ENCODE data around the gene NRM.
"Not testable (repeated sequence)": the region's sequence is repeated elsewhere in the genome, so short reads cannot be mapped to it uniquely, and the experiment has no call there.

Gene NRM

GRCh38 chr6:30719791-30720737 is 29.3 kb upstream of the NRM start, which contains the start of gene TUBB:
Gene TUBB, plus strand, starts transcription at chr6:30720352. Its CDS starts 155 bp downstream, at chr6:30720507.
- peak; percentile 96 for DNase-seq

GRCh38 chr6:30719356-30719755 is 28.6 kb upstream of the NRM start:
- no peak for DNase-seq

- DNase-seq = not testable (repeated sequence)
Observed at GRCh38 chr6:30717845-30718720, 27.3 kb upstream of the NRM start.

GRCh38 chr6:30717129-30717844 is 26.5 kb upstream of the NRM start, which contains the start of gene MDC1:
Gene MDC1, minus strand, starts transcription at chr6:30717281. Its CDS starts 2,106 bp downstream, at chr6:30715175.
- peak; percentile 100 for DNase-seq

GRCh38 chr6:30716879-30717128 is 26.0 kb upstream of the NRM start:
- DNase-seq = no peak

GRCh38 chr6:30714263-30714662 is 23.5 kb upstream of the NRM start:
- no peak for DNase-seq

GRCh38 chr6:30712441-30712945 is 21.7 kb upstream of the NRM start:
- no peak for DNase-seq

GRCh38 chr6:30711758-30712380 is 21.1 kb upstream of the NRM start:
- DNase-seq = no peak

GRCh38 chr6:30709101-30709868 is 18.5 kb upstream of the NRM start:
- DNase-seq = no peak

- DNase-seq = no peak
Observed at GRCh38 chr6:30707281-30707850, 16.6 kb upstream of the NRM start.

- DNase-seq = no peak
Observed at GRCh38 chr6:30705620-30706019, 14.8 kb upstream of the NRM start.

- DNase-seq = no peak
Observed at GRCh38 chr6:30703821-30704220, 13.0 kb upstream of the NRM start.

- DNase-seq = no peak
Observed at GRCh38 chr6:30703011-30703410, 12.2 kb upstream of the NRM start.

- DNase-seq = no peak
Observed at GRCh38 chr6:30700340-30700739, 9.6 kb upstream of the NRM start.

GRCh38 chr6:30696432-30696831 is 5.6 kb upstream of the NRM start:
- no peak for DNase-seq

GRCh38 chr6:30691208-30691847 is 544 bp upstream of the NRM start:
- DNase-seq = no peak

GRCh38 chr6:30689985-30690384 is 799 bp downstream of the NRM start:
- DNase-seq = no peak

- DNase-seq = no peak
Observed at GRCh38 chr6:30689022-30689865, 1.5 kb downstream of the NRM start.

GRCh38 chr6:30688569-30688968 is 2.2 kb downstream of the NRM start:
- DNase-seq = no peak

All from stimulated activated CD4-positive, alpha-beta T cell treated with anti-CD3 and anti-CD28 coated beads, Interleukin-1b, Interleukin-23, amount 100 ng/mL, for 48 hours (primary cell).